ENCODE data around the gene CD69.

CD69 gene

DNA sequence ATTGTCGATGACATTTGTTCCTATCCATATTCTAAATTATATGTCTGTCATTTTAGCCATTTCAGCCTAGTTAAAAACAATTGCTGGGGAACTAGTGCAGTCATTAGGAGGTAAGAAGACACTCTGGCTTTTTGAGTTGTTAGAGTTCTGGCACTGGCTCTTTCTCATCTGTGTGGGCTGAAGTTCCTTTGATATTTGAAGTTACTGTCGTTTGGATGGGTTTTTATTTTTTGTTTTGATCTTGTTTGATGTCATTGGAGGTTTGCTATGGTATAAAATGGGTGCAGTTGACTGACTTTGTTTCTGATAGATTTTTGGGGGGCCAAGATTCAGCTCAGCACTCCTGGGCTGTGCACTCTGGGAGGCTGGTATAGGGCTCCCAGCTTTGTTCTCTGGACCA, 20.7 kb upstream of the CD69 start:
- no peak overlapping the region for H3K4me3 ChIP-seq (ENCODE audit: low read depth, low read length)
- DNase-seq (ENCODE audit: low read depth), result no peak
- TF ChIP-seq CTCF (IDR thresholded peaks at IDR 0.05; ENCODE audit: control insufficient read depth, extremely low read depth, insufficient read depth), result no peak

GRCh38 chr12:9779209-9779608, 18.5 kb upstream of the CD69 start:
- DNase-seq (ENCODE audit: low read depth), result no peak
- TF ChIP-seq CTCF (IDR thresholded peaks at IDR 0.05; ENCODE audit: control insufficient read depth, extremely low read depth, insufficient read depth), result no peak

GRCh38 chr12:9776781-9777180, 16.1 kb upstream of the CD69 start:
- TF ChIP-seq CTCF (IDR thresholded peaks at IDR 0.05; ENCODE audit: control insufficient read depth, extremely low read depth, insufficient read depth), result no peak
- no peak for DNase-seq (ENCODE audit: low read depth)
- H3K4me3 ChIP-seq (ENCODE audit: low read depth, low read length), result no peak overlapping the region

More at GRCh38 chr12:9779209-9779608, 18.5 kb upstream of the CD69 start:
- H3K4me3 ChIP-seq (ENCODE audit: low read depth, low read length), result no peak overlapping the region

GRCh38 chr12:9773216-9773877, 12.6 kb upstream of the CD69 start:
- no peak for TF ChIP-seq CTCF (IDR thresholded peaks at IDR 0.05; ENCODE audit: control insufficient read depth, extremely low read depth, insufficient read depth)
- no peak for DNase-seq (ENCODE audit: low read depth)
- H3K4me3 ChIP-seq (ENCODE audit: low read depth, low read length), result no peak overlapping the region

- no peak for DNase-seq (ENCODE audit: low read depth)
- no peak for TF ChIP-seq CTCF (IDR thresholded peaks at IDR 0.05; ENCODE audit: control insufficient read depth, extremely low read depth, insufficient read depth)
- H3K4me3 ChIP-seq (ENCODE audit: low read depth, low read length), result no peak overlapping the region
Observed at GRCh38 chr12:9763025-9763424, 2.3 kb upstream of the CD69 start.

DNA sequence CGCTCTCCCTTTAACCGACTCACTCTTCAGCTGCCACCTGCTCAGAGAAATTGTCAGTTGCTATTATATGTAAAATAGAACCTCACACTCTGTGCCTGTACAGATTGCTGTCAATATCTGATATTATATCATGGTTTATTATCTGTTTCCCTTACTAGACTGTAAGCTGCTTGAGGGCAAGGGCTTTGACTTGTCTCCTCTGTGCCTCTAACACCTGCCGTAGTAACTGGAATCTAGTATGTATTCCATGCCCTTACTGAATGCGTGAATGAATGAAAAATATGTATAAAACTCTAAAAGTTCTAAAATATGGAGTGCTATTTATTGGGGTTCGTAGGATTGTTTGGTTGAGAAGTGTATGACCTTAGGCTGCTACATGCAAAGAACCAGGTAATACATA, 1.7 kb upstream of the CD69 start:
- no peak for DNase-seq (ENCODE audit: low read depth)
- TF ChIP-seq CTCF (IDR thresholded peaks at IDR 0.05; ENCODE audit: control insufficient read depth, extremely low read depth, insufficient read depth), result no peak
- no peak overlapping the region for H3K4me3 ChIP-seq (ENCODE audit: low read depth, low read length)

GRCh38 chr12:9761419-9761781, 699 bp upstream of the CD69 start:
- H3K4me3 ChIP-seq (ENCODE audit: low read depth, low read length), result no peak overlapping the region
- no peak for TF ChIP-seq CTCF (IDR thresholded peaks at IDR 0.05; ENCODE audit: control insufficient read depth, extremely low read depth, insufficient read depth)
- no peak for DNase-seq (ENCODE audit: low read depth)

Data from LNCaP clone FGC (cell line).